ENCODE data around the gene B4GAT1. TPM values are rescaled to one million over a fixed set of nuclear protein-coding genes. Genes with fewer than 3 reads are reported as not detected.

The B4GAT1 gene
- total and polyA plus RNA-seq, 9 of the 15 experiments (the other 6 are each of a cell fraction or from before 2014, with no cell fraction given) = 0.86 to 9.5 (median 3.8) TPM

DNA sequence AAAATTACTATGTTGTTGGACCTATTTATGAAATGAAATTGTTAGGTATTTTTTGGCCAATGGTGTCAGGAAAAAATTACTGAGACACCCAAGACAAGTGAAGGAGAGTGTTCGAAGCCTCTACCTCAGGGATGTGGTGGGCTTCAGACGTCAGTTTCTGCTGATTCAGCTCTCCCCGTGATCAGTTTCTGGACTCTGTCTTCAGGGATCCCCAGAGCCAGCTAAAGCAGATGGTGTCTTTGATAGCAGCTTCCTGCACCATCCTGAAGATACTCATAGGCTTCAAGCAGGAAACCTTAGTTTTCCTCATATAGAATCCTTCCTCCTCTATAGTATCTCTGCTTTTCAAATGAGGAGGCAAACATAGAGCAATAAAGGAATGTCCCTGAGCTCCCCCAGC, 38.0 kb downstream of the B4GAT1 start (continued):
- TF ChIP-seq ZKSCAN3 (CRISPR knock-in tag; IDR thresholded peaks at IDR 0.05) (no peak), POLR2A (conservative IDR thresholded peaks at IDR 0.05) (no peak), TCF3 (CRISPR knock-in tag; IDR thresholded peaks at IDR 0.05) (peak; percentile 47), C11orf30 (IDR thresholded peaks at IDR 0.05; ENCODE audit: low read depth) (peak; percentile 96), KDM2B (CRISPR knock-in tag; IDR thresholded peaks at IDR 0.05) (no peak), KAT7 (CRISPR knock-in tag; IDR thresholded peaks at IDR 0.05; ENCODE audit: borderline replicate concordance) (no peak), MAFG (tag; conservative IDR thresholded peaks at IDR 0.05) (peak; percentile 92), ILK (tag; IDR thresholded peaks at IDR 0.05; ENCODE audit: borderline replicate concordance, low read depth) (no peak), ARID1B (IDR thresholded peaks at IDR 0.05) (peak; percentile 60), JUND (IDR thresholded peaks at IDR 0.05; ENCODE audit: borderline replicate concordance, low read depth, low read length) (no peak), JUND (tag; IDR thresholded peaks at IDR 0.05; ENCODE audit: borderline replicate concordance, low read depth, low read length) (0 out of 3 replicates have a peak, but pooled peaks have one; percentile 9), NFATC3 (IDR thresholded peaks at IDR 0.05) (no peak), NCOA2 (IDR thresholded peaks at IDR 0.05; ENCODE audit: partially characterized antibody in 2 of 2) (no peak), SNRNP70 (optimal IDR thresholded peaks at IDR 0.05; ENCODE audit: low read depth, low read length) (no peak), CSDE1 (IDR thresholded peaks at IDR 0.05) (no peak), ERF (CRISPR knock-in tag; IDR thresholded peaks at IDR 0.05) (no peak), CBX8 (IDR thresholded peaks at IDR 0.05; ENCODE audit: borderline replicate concordance, extremely low read depth, low read depth, low read length, poor library complexity, severe bottlenecking) (no peak), ASH1L (IDR thresholded peaks at IDR 0.05; ENCODE audit: borderline replicate concordance, low read depth, partially characterized antibody) (no peak), ZNF668 (CRISPR knock-in tag; IDR thresholded peaks at IDR 0.05) (no peak)
- TF ChIP-seq, protein P1, sequence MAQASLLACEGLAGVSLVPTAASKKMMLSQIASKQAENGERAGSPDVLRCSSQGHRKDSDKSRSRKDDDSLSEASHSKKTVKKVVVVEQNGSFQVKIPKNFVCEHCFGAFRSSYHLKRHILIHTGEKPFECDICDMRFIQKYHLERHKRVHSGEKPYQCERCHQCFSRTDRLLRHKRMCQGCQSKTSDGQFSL (CRISPR knock-in tag; IDR thresholded peaks at IDR 0.05) = no peak
- TF ChIP-seq, protein P1 (tag; IDR thresholded peaks at IDR 0.05) = no peak
